Epithelial cell of prostate (primary cell): ENCODE measurements around the gene ALOX15.

Experiments
- DNase-seq: peaks from one replicate; pipeline ENCODE4 v3.0.0-alpha.2; 2011; ENCODE audit warnings: low read depth, low spot score
- H3K27ac ChIP-seq: fragments of 450-650 bp; 2 replicates; pipeline ENCODE4 v1.5.1; 2017; ENCODE audit warnings: mild to moderate bottlenecking

The ALOX15 gene

GRCh38 chr17:4583206-4583605, 58.3 kb downstream of the ALOX15 start:
- no peak for DNase-seq
- no peak overlapping the region for H3K27ac ChIP-seq

GRCh38 chr17:4582691-4583090, 58.8 kb downstream of the ALOX15 start:
- DNase-seq = no peak
- no peak overlapping the region for H3K27ac ChIP-seq

GRCh38 chr17:4582101-4582501, 59.4 kb downstream of the ALOX15 start:
- DNase-seq = no peak
- H3K27ac ChIP-seq = no peak overlapping the region
